K562 (cell line): ENCODE results near the gene FAM120AOS.

Source experiments
- CTCF ChIP-seq, 3 experiments: IDR thresholded peaks in 2 of 3; conservative IDR thresholded peaks in 1 of 3; 2 replicates each; pipeline ENCODE4 v1.5.1; 2011 to 2012; ENCODE audit warnings: low read length in 3 of 3, mild to moderate bottlenecking in 3 of 3, control low read depth in 2 of 3, improper control_type of control experiment in 1 of 3, inconsistent platforms in 1 of 3, low read depth in 1 of 3, mixed read lengths in 1 of 3, moderate library complexity in 1 of 3; ENCODE audit not compliant: insufficient read depth in 2 of 3
- JUND ChIP-seq, 2 experiments: IDR thresholded peaks; 2 replicates in 1 of 2; 3 replicates in 1 of 2; pipeline ENCODE4 v1.6.1; 2011; ENCODE audit warnings: borderline replicate concordance in 2 of 2, low read depth in 2 of 2, low read length in 2 of 2, improper control_type of control experiment in 1 of 2, missing biosample characterization in 1 of 2, missing genetic modification characterization in 1 of 2, missing genetic modification reagents in 1 of 2
- MAFG ChIP-seq: fragments of 450-650 bp; conservative IDR thresholded peaks from 2 replicates; pipeline ENCODE4 v1.6.1; 2016; ENCODE audit warnings: missing genetic modification characterization, missing compliant biosample characterization
- MXI1 ChIP-seq: IDR thresholded peaks from 2 replicates; pipeline ENCODE4 v1.6.1; 2011; ENCODE audit warnings: low read depth, mild to moderate bottlenecking, improper control_type of control experiment, low read length
- NFIC ChIP-seq: fragments of 450-650 bp; IDR thresholded peaks from 2 replicates; pipeline ENCODE4 v1.6.1; 2017; ENCODE audit warnings: mild to moderate bottlenecking, inconsistent platforms
- NR1H2 ChIP-seq: sonication (generic); formaldehyde crosslinking; IDR thresholded peaks from 2 replicates; pipeline ENCODE4 v1.4.0; 2020; ENCODE audit warnings: mild to moderate bottlenecking, missing genetic modification reagents
- POLR2A ChIP-seq: fragments of 450-650 bp; conservative IDR thresholded peaks from 2 replicates; pipeline ENCODE4 v1.6.1; 2016
- ZNF274 ChIP-seq: IDR thresholded peaks from 2 replicates; pipeline ENCODE4 v1.6.1; 2011; ENCODE audit warnings: low read depth, mild to moderate bottlenecking, low read length, moderate library complexity, borderline replicate concordance
- ZNF324 ChIP-seq: fragments of 250-450 bp; sonication (Bioruptor Pico); IDR thresholded peaks from 2 replicates; pipeline ENCODE4 v1.4.0; 2020; ENCODE audit warnings: mild to moderate bottlenecking
- TF ChIP-seq, protein P1 (sequence below): IDR thresholded peaks from 2 replicates; pipeline ENCODE4 v1.6.1; 2016; ENCODE audit warnings: missing genetic modification characterization, missing compliant biosample characterization

DNA sequence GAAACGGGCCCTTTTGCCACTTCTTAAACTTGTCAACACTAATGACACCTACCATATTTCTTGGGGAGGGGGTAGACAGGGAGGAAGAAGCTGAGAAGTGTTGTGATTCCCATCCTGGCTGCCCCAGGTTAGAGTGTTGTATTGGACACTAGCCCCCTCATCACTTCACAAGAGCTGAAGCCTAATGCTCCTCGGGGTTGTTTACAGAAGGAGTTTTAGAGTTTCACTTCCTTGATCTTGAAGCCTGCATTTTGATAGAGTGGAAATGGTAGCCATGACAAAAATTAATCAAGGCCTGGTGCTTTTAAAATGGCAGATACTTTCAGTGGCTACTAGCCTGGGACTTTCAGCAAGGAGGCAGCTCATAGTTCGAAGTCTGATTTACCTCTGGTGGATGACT is 11.0 kb upstream of the FAM120AOS start:
- TF ChIP-seq ZNF274 (no peak), CTCF (IDR thresholded peaks at IDR 0.05 in 2 of 3, conservative IDR thresholded peaks at IDR 0.05 in 1 of 3; ENCODE audit: insufficient read depth in 2 of 3, low read depth in 1 of 3, low read length in 3 of 3) (no peak), ZNF324 (CRISPR knock-in tag) (no peak), POLR2A (no peak), NR1H2 (CRISPR knock-in tag) (no peak), MXI1 (no peak), JUND (IDR thresholded peaks at IDR 0.05; ENCODE audit: borderline replicate concordance, low read depth, low read length) (no peak), JUND (tag; IDR thresholded peaks at IDR 0.05; ENCODE audit: borderline replicate concordance, low read depth, low read length) (no peak), MAFG (no peak), NFIC (no peak)
- TF ChIP-seq, protein P1, sequence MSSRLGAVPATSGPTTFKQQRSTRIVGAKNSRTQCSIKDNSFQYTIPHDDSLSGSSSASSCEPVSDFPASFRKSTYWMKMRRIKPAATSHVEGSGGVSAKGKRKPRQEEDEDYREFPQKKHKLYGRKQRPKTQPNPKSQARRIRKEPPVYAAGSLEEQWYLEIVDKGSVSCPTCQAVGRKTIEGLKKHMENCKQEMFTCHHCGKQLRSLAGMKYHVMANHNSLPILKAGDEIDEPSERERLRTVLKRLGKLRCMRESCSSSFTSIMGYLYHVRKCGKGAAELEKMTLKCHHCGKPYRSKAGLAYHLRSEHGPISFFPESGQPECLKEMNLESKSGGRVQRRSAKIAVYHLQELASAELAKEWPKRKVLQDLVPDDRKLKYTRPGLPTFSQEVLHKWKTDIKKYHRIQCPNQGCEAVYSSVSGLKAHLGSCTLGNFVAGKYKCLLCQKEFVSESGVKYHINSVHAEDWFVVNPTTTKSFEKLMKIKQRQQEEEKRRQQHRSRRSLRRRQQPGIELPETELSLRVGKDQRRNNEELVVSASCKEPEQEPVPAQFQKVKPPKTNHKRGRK (tag), result no peak
